Gastroesophageal sphincter (tissue), 4 donors: Measurements from ENCODE around the gene SEC22A. TPM values are rescaled to one million over a fixed set of nuclear protein-coding genes. Genes with fewer than 3 reads are reported as not detected.
A peak's percentile ranks its signal among the peaks of the same experiment; 100 is the strongest.

Experiments
- ATAC-seq: fragments of 150-250 bp; one replicate; pipeline ENCODE4 v1.9.1; 2016; ENCODE audit warnings: mild to moderate bottlenecking, moderate library complexity
- H3K27ac ChIP-seq, 4 donors: fragments of 200-600 bp; sonication (generic) in 3 of 4; 1 replicate in 3 of 4; 2 replicates in 1 of 4; pipeline ENCODE4 v1.5.1; 2016 to 2019
- H3K27me3 ChIP-seq: fragments of 200-600 bp; sonication (generic); one replicate; pipeline ENCODE4 v1.5.1; 2019
- H3K36me3 ChIP-seq, 2 donors: fragments of 200-600 bp; sonication (generic); one replicate each; pipeline ENCODE4 v1.5.1; 2019; ENCODE audit warnings: control low read depth in 1 of 2
- H3K4me1 ChIP-seq, 3 donors: fragments of 200-600 bp; sonication (generic); 1 replicate in 2 of 3; 2 replicates in 1 of 3; pipeline ENCODE4 v1.5.1; 2016 to 2019; ENCODE audit warnings: control low read depth in 2 of 3
- H3K4me3 ChIP-seq, 2 donors: fragments of 200-600 bp; sonication (generic); one replicate each; pipeline ENCODE4 v1.5.1; 2019; ENCODE audit warnings: mild to moderate bottlenecking in 1 of 2, moderate library complexity in 1 of 2
- H3K9me3 ChIP-seq, 3 donors: fragments of 200-600 bp; sonication (generic); one replicate each; pipeline ENCODE4 v1.5.1; 2017 to 2019; ENCODE audit warnings: control low read depth in 2 of 3
- CTCF ChIP-seq, 4 experiments: fragments of 200-600 bp in 2 of 4; fragments of 450-650 bp in 2 of 4; sonication (generic) in 1 of 4; IDR thresholded peaks; one replicate each; pipeline ENCODE4 v1.5.1; 2017 to 2019; ENCODE audit warnings: antibody characterized with exemption in 4 of 4, mild to moderate bottlenecking in 2 of 4, moderate library complexity in 2 of 4
- EP300 ChIP-seq: sonication (generic); formaldehyde crosslinking; IDR thresholded peaks from one replicate; pipeline ENCODE4 v1.6.1; 2017; ENCODE audit warnings: antibody characterized with exemption, mild to moderate bottlenecking
- POLR2A ChIP-seq, 2 donors: fragments of 450-650 bp; IDR thresholded peaks; one replicate each; pipeline ENCODE4 v1.6.1; 2017; ENCODE audit warnings: antibody characterized with exemption in 2 of 2, mild to moderate bottlenecking in 2 of 2, moderate library complexity in 1 of 2
- POLR2AphosphoS5 ChIP-seq: sonication (generic); formaldehyde crosslinking; IDR thresholded peaks from one replicate; pipeline ENCODE4 v1.6.1; 2017; ENCODE audit warnings: antibody characterized with exemption
- WGBS, 2 donors: methylation state at CpG; one replicate each; pipeline ENCODE4 v1.1.5; 2018; ENCODE audit warnings: low coverage in 1 of 2; 5-methylcytosine and 5-hydroxymethylcytosine counted together
- total RNA-seq, 4 donors: library from RNA; depleted of rRNA; stranded (reverse); fragments of >200 nt; gene quantifications; one replicate each; pipeline ENCODE4 v1.1.0, GENCODE V29; 2016

The SEC22A gene
- total RNA-seq, 4 donors from 2014 or later = 17.3 to 32.2 (median 23.9) TPM

- no peaks in the 10 kb centered on the region for H3K27me3 ChIP-seq
- H3K4me1 ChIP-seq = peaks cover 0 to 8% (median 0%) of the 10 kb centered on the region in 3 donors
- peak overlapping the region in 2 of 4 donors; percentile 11 to 14 for H3K27ac ChIP-seq
- 60 to 70% methylated on average over 5 to 6 of the region's 9 CpGs for WGBS, 2 donors
- no peak for TF ChIP-seq POLR2AphosphoS5
- TF ChIP-seq EP300 = no peak
- TF ChIP-seq CTCF (IDR thresholded peaks at IDR 0.05) = no peak
- TF ChIP-seq POLR2A (IDR thresholded peaks at IDR 0.05) = no peak
- no peaks in the 10 kb centered on the region for H3K9me3 ChIP-seq
- no peak for ATAC-seq
- H3K36me3 ChIP-seq = peaks cover 0 to 95% of the 10 kb centered on the region in 2 donors
- H3K4me3 ChIP-seq = no peak overlapping the region
These were observed 83.3 kb downstream of the SEC22A start for GRCh38 chr3:123285066-123285465.

- peaks cover 0 to 96% of the 10 kb centered on the region in 2 donors for H3K36me3 ChIP-seq
- no peak overlapping the region for H3K27ac ChIP-seq
- no peak overlapping the region for H3K4me3 ChIP-seq
- no peak for TF ChIP-seq EP300
- TF ChIP-seq CTCF (IDR thresholded peaks at IDR 0.05) = no peak
- TF ChIP-seq POLR2A (IDR thresholded peaks at IDR 0.05) = no peak
- peaks cover 0 to 12% (median 0%) of the 10 kb centered on the region in 3 donors for H3K4me1 ChIP-seq
- H3K27me3 ChIP-seq = no peaks in the 10 kb centered on the region
- H3K9me3 ChIP-seq = no peaks in the 10 kb centered on the region
- no peak for ATAC-seq
- no CpG with 5 or more reads among the region's 4 CpGs for WGBS, 2 donors
These were observed 83.7 kb downstream of the SEC22A start for GRCh38 chr3:123285479-123285878.

GRCh38 chr3:123285931-123286307 is 84.2 kb downstream of the SEC22A start:
- Histone ChIP-seq H3K36me3 (peaks cover 0 to 97% of the 10 kb centered on the region in 2 donors), H3K27me3 (no peaks in the 10 kb centered on the region), H3K27ac (no peak overlapping the region), H3K4me1 (peaks cover 0 to 16% (median 0%) of the 10 kb centered on the region in 3 donors), H3K9me3 (no peaks in the 10 kb centered on the region), H3K4me3 (no peak overlapping the region)
- TF ChIP-seq POLR2AphosphoS5 (no peak), CTCF (IDR thresholded peaks at IDR 0.05) (no peak), POLR2A (IDR thresholded peaks at IDR 0.05) (no peak), EP300 (no peak)
- WGBS, 2 donors = 60% methylated on average over 1 of the region's 4 CpGs
- no peak for ATAC-seq

GRCh38 chr3:123286308-123287023 is 84.7 kb downstream of the SEC22A start:
- ATAC-seq = peak; percentile 9
- Histone ChIP-seq H3K27me3 (no peaks in the 10 kb centered on the region), H3K9me3 (no peaks in the 10 kb centered on the region), H3K4me3 (no peak overlapping the region), H3K36me3 (peaks cover 0 to 98% of the 10 kb centered on the region in 2 donors), H3K27ac (no peak overlapping the region), H3K4me1 (peaks cover 0 to 22% (median 0%) of the 10 kb centered on the region in 3 donors)
- TF ChIP-seq POLR2AphosphoS5 = peak; percentile 6
- TF ChIP-seq CTCF (IDR thresholded peaks at IDR 0.05) = peak in 3 of 4 experiments; percentile 41 to 51 (median 46)
- TF ChIP-seq EP300 = no peak
- WGBS, 2 donors = 80% methylated on average over 7 of the region's 16 CpGs; no CpG with 5 or more reads in 1 of the 2 donors
